ENCODE data around the gene COMTD1. TPM values are rescaled to one million over a fixed set of nuclear protein-coding genes. Genes with fewer than 3 reads are reported as not detected.

Gene COMTD1
- polyA plus RNA-seq, 1 of the 3 experiments (the other 2 are of a cell fraction) = 7.6 TPM

- no peaks in the 10 kb centered on the region for H4K20me1 ChIP-seq (ENCODE audit: insufficient read depth)
- no peaks in the 10 kb centered on the region for H3K27me3 ChIP-seq (ENCODE audit: insufficient read depth)
- ChIA-PET POLR2A (no interaction called here), CTCF (interaction anchor here (0.8 kb wide), 1 partner anchor 24 kb away, joined by 3 read pairs; no protein-coding TSS in a partner anchor)
- no peak overlapping the region for H3K27ac ChIP-seq (ENCODE audit: low read depth in 2 of 2, low read length in 1 of 2)
- peaks cover 11% of the 10 kb centered on the region for H3F3A ChIP-seq (replicated peaks; ENCODE audit: insufficient read depth)
- H3K9me3 ChIP-seq = no peaks in the 10 kb centered on the region
- H3K4me3 ChIP-seq (ENCODE audit: low read depth in 2 of 2, low read length in 1 of 2) = no peak overlapping the region
- no peak overlapping the region for H3K9ac ChIP-seq
- H3K4me1 ChIP-seq (ENCODE audit: control insufficient read depth in 1 of 2, insufficient read depth in 2 of 2, low read depth in 1 of 2, low read length in 1 of 2) = peaks cover 4 to 9% of the 10 kb centered on the region in 2 experiments; a peak in 3 of 4 replicates
- no peak overlapping the region for H2AFZ ChIP-seq (ENCODE audit: low read depth)
- no peak overlapping the region for H3K4me2 ChIP-seq
- TF ChIP-seq JUND (IDR thresholded peaks at IDR 0.05) = no peak
- TF ChIP-seq TEAD4 (IDR thresholded peaks at IDR 0.05; ENCODE audit: borderline replicate concordance, insufficient read depth) = no peak
- TF ChIP-seq FOXM1 (IDR thresholded peaks at IDR 0.05; ENCODE audit: low read depth) = no peak
- TF ChIP-seq POLR2AphosphoS5 (IDR thresholded peaks at IDR 0.05; ENCODE audit: low read depth, low read length) = no peak
- no peak for TF ChIP-seq USF2 (IDR thresholded peaks at IDR 0.05; ENCODE audit: borderline replicate concordance, low read depth, low read length)
- TF ChIP-seq MAX (IDR thresholded peaks at IDR 0.05; ENCODE audit: low read depth) = no peak
- no peak for TF ChIP-seq RAD21 (IDR thresholded peaks at IDR 0.05; ENCODE audit: low read length)
- TF ChIP-seq SIN3A (IDR thresholded peaks at IDR 0.05; ENCODE audit: borderline replicate concordance, low read depth, low read length) = no peak
- no peak for TF ChIP-seq GABPA (IDR thresholded peaks at IDR 0.05; ENCODE audit: low read depth)
- TF ChIP-seq USF1 (IDR thresholded peaks at IDR 0.05; ENCODE audit: borderline replicate concordance, low read depth) = no peak
- TF ChIP-seq CTCF (IDR thresholded peaks at IDR 0.05) = no peak
- DNase-seq = no peak
- peaks cover 3% of the 10 kb centered on the region for H3K79me2 ChIP-seq (ENCODE audit: insufficient read depth)
- H3K9me2 ChIP-seq = no peaks in the 10 kb centered on the region
- no peaks in the 10 kb centered on the region for H3K36me3 ChIP-seq (replicated peaks in 1 of 2; ENCODE audit: control insufficient read depth in 1 of 2, insufficient read depth in 2 of 2, low read length in 1 of 2)
- WGBS (ENCODE audit: low lambda C conversion rate) = 85% methylated on average over 2 of the region's 2 CpGs
Measured at GRCh38 chr10:75205908-75206307, 29.8 kb downstream of the COMTD1 start.

GRCh38 chr10:75203724-75204123 is 32.0 kb downstream of the COMTD1 start:
- no peaks in the 10 kb centered on the region for H3K27me3 ChIP-seq (ENCODE audit: insufficient read depth)
- WGBS (ENCODE audit: low lambda C conversion rate) = 94% methylated on average over 5 of the region's 5 CpGs
- H4K20me1 ChIP-seq (ENCODE audit: insufficient read depth) = no peaks in the 10 kb centered on the region
- no peak overlapping the region for H3K27ac ChIP-seq (ENCODE audit: low read depth in 2 of 2, low read length in 1 of 2)
- peaks cover 11% of the 10 kb centered on the region for H3F3A ChIP-seq (replicated peaks; ENCODE audit: insufficient read depth)
- no peak overlapping the region for H3K9ac ChIP-seq
- H3K4me1 ChIP-seq (ENCODE audit: control insufficient read depth in 1 of 2, insufficient read depth in 2 of 2, low read depth in 1 of 2, low read length in 1 of 2) = peaks cover 0 to 9% of the 10 kb centered on the region in 2 experiments; a peak in 2 of 4 replicates
- no peaks in the 10 kb centered on the region for H3K36me3 ChIP-seq (replicated peaks in 1 of 2; ENCODE audit: control insufficient read depth in 1 of 2, insufficient read depth in 2 of 2, low read length in 1 of 2)
- H3K9me2 ChIP-seq = no peaks in the 10 kb centered on the region
- CTCF ChIA-PET = interaction anchor here (0.8 to 1.7 kb wide), 2 partner anchors 32 to 94 kb away, joined by 3 to 5 read pairs; partner anchors contain the start of gene COMTD1
- DNase-seq = no peak
- H3K9me3 ChIP-seq = no peaks in the 10 kb centered on the region
- H3K4me2 ChIP-seq = no peak overlapping the region
- no peaks in the 10 kb centered on the region for H3K79me2 ChIP-seq (ENCODE audit: insufficient read depth)
- no peak overlapping the region for H3K4me3 ChIP-seq (ENCODE audit: low read depth in 2 of 2, low read length in 1 of 2)
- POLR2A ChIA-PET = no interaction called here
- H2AFZ ChIP-seq (ENCODE audit: low read depth) = no peak overlapping the region
- TF ChIP-seq RXRA (IDR thresholded peaks at IDR 0.05; ENCODE audit: borderline replicate concordance, low read depth) = no peak
- no peak for TF ChIP-seq MAX (IDR thresholded peaks at IDR 0.05; ENCODE audit: low read depth)
- TF ChIP-seq CTCF (IDR thresholded peaks at IDR 0.05) = no peak
- TF ChIP-seq MEF2A (IDR thresholded peaks at IDR 0.05; ENCODE audit: borderline replicate concordance, low read depth) = no peak
- TF ChIP-seq EZH2phosphoT487 (IDR thresholded peaks at IDR 0.05; ENCODE audit: borderline replicate concordance, low read depth) = no peak
- no peak for TF ChIP-seq ZBTB33 (IDR thresholded peaks at IDR 0.05; ENCODE audit: borderline replicate concordance, low read depth)
- no peak for TF ChIP-seq CHD2 (IDR thresholded peaks at IDR 0.05; ENCODE audit: low read length, partially characterized antibody)
- no peak for TF ChIP-seq FOXM1 (IDR thresholded peaks at IDR 0.05; ENCODE audit: low read depth)
- no peak for TF ChIP-seq POLR2AphosphoS5 (IDR thresholded peaks at IDR 0.05; ENCODE audit: low read depth, low read length)

Data from SK-N-SH (cell line).